RPMI7951 (cell line): ENCODE results near the gene GCDH. TPM values are rescaled to one million over a fixed set of nuclear protein-coding genes. Genes with fewer than 3 reads are reported as not detected.
"Not testable (repeated sequence)": the region's sequence is repeated elsewhere in the genome, so short reads cannot be mapped to it uniquely, and the experiment has no call there.

ENCODE experiments used
- DNase-seq: peaks from one replicate; pipeline ENCODE4 v3.0.0-alpha.2; 2012; ENCODE audit warnings: low read depth
- total RNA-seq: library from RNA; depleted of rRNA; stranded (reverse); fragments of >200 nt; shearing (Covaris generic); gene quantifications from 2 replicates; pipeline ENCODE4 v1.2.3, GENCODE V29; 2014

GCDH gene
- total RNA-seq, 1 experiment from 2014 or later, result 29.1 TPM

DNA sequence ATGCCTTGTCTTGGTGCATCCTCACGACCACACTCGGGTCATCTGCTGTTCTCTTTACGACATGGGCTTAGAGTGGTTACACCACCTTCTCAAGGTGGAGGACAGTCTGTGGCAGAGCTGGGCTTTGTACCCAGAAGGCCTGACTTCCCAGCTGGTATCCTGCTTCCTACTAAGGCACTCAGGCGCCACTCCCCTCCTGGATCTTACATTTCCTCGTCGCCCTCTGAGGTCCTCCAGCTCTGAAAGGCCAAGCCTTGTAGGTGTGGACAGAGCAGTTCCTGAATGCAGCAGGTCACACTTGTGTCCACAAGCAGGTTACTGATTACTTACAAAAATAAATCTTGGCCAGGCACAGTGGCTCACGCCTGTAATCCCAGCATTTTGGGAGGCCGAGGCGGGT lies 16.2 kb downstream of the GCDH start:
- no peak for DNase-seq

DNA sequence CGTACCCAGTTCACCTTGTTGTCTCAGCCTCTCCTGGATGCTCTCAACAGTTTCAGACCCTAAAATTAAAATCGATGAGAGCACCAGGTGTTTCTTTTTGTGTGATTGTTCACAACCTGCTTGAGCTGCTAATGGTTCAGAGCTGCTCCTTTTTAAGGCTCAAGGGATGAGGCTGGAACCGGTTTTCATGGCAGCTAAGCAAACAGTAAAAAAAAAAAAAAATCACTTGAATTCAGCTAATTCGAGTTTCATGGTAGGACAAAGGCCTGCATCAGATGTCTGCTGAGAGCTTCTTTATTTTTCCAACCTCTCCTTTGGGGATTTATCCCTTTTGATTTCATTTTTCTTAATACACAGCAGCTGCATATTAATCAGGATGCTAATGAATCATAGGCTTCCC lies 21.6 kb downstream of the GCDH start:
- DNase-seq, result no peak

DNA sequence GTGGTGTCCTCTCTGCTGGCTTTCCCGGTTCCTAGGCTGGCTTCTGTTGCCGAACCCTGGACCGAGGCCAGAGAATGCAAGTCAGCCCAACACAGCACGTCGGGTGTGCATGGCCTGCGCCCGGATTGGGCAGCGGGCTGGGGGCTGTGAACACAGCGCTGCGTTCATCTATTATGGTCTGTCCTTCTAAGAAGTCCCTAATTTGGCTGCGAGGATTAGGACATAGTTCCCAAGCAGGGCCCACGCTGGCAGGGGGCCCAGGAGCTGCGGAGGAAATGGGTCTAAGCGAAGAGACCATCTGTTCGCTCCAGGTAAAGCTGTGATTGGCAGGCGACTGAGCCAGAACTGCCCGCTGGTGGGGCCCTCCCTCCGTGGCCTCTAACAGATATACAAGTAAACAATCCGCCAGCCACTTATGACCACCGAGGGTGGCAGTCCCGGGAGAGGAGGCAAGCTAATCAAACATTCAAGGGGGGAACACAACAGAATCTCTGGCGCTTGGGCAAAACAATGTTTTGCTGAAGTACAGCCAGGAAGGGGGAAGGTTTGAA lies 22.1 kb downstream of the GCDH start:
- DNase-seq, result peak; percentile 31

DNA sequence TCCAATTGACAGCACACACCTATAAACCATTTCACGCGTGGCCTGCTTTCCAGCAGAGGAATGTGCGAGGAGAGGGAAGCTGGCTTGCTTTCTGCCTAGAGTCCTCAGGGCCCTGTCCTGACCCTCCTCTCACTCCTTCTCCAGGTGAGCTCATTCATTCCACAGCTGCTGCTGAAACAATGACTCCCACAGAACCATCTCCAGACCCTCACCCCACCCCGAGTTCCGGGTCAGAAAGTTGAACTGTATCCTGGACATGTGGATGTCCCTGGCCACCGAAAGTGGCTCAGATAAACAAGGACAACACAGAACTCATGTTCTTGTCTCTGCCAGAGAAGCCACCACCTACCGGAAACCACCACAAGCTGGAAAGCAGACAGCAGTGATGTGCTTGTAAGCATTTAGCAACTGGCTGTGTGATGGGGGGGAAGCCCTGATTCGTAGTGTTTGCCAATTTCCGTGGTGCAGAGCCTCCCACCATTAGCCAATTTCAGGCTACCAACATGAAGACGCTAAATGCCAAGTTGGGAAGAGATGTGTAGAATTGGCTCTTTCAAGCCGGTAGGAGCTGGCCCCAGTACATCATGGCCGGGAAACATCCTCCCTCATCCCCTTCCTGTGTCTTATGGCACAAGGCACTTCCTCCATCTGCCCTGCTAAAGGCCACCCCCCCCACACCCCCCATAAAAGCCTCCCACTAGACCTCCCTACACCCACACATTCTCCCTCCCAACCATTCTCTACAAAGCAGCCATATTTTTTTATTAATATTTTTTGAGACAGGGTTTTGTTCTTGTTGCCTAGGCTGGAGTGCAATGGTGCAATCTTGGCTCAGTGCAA lies 23.1 kb downstream of the GCDH start:
- no peak for DNase-seq

- DNase-seq, result not testable (repeated sequence)
These were observed 24.9 kb downstream of the GCDH start for GRCh38 chr19:12915860-12916259.

- DNase-seq, result no peak
These were observed 27.3 kb downstream of the GCDH start for GRCh38 chr19:12918253-12918652.

DNA sequence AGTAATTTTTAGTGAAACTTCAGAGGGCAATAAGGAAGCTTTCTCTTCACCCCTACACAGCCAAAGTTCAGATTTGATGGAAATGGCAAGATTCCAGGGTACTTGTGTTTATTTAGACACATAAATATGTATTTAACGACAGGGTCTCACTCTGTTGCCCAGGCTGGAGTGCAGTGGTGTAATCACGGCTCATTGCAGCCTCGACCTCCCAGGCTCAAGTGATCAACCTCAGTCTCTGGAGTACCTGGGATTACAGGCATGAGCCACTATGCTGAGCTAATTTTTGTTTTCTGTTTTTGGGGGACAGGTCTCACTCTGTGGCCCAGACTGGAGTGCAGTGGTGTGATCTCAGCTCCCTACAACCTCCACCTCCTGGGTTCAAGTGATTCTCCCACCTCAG lies 30.1 kb downstream of the GCDH start:
- no peak for DNase-seq

GRCh38 chr19:12922959-12923358 lies 32.0 kb downstream of the GCDH start:
- no peak for DNase-seq

DNA sequence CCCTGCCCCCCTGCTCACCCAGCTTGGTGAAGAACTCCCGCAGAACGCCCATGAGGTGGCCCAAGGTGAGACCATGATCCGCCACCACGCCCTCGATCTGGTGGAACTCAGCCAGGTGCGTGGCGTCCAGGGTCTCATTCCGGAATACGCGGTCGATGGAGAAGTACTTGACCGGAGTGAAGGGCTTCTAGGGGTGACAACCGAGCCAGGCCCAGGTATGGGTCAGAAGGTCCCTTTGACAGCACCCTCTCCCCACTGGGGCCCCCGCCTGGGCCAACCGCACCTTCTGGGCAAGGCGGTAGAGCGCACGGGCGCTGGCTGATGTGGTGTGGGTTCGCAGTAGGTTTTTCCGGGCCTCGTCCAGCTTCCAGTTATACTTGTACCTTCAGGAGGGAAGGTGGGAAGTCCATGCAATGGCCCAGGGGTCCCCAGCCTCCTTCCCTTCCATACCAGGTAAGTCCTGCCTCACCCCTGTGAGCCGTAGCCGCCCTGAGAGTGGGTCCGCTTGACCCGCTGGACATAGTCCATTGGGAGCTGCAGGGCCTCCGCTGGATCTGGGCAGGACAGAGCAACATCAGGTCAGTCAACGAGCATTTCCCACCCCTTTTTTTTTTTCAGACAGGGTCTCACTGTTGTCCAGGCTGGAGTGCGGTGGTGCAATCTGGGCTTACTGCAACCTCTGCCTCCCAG lies 33.8 kb downstream of the GCDH start:
- DNase-seq, result no peak

DNA sequence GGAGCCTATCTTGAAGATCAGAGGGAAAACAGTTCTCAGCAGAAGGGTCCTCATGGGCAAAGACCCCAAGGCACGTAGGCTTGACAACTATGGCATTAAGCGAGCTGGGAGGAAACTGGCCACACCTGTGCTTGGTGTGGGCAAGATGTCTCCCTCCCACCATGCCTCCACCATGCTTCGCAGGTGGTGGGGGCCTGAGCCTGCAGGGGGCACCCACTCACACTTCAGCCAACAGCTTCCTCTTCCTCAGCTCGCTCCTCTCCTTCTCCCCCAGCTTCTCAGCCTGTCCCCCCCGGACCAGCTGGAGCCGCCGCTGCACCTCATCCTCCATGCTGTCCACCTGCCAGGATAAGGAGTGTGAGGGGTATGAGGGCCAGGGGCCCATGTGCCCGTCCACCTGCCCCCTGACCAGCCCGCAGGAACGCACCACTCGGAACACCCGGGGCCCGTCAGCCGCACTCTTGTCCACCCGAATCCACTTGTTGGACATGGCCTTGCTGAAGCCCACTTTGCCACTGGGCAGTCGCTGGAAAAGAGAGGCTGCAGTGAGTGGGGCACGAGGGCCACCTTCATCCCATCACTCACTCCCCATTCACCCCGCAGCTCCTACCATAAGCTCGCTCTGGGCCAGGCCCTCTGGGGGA lies 39.2 kb downstream of the GCDH start:
- no peak for DNase-seq

- DNase-seq, result no peak
These were observed 41.7 kb downstream of the GCDH start for GRCh38 chr19:12932392-12933286.

DNA sequence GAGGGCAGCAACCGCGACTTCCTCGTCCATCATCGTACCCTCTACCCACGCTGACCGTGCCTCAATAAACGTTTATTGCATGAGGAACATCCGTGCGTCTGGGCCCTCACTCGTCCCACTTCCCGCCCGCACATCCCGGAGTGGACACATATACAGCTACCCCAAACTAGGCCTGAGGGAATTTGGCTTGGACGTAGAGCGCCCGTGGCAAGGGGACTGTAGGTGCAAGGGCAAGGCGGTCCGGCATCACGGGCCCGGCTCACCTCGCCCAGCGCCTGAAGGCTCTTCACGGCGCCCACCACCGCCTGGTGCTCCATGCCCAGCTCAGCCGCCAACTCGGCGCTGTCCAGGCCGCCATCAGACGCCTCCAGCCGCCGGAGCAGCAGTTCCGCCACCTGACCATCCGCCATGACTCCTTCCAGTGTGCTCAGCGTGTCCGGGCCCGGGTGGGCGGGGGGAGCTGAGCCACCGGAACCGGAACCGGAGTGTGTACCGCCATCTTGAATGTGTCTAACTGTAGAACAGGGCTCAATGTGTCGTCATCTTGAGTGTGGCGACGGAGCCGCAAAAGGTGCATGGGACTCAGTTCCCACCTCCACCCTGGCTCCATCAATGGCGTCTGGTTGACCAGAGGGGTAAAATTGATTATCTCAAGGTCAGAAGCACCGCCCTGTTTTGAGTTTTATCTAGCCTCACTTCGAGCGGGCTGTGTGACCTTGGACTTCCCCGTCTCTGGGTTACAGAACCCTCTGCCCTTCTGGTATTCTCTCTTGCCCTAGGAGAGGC lies 42.5 kb downstream of the GCDH start, which contains the start of gene FARSA:
TSS of gene FARSA (minus strand) at position 425 of the 786 bp plus-strand sequence. CDS start at position 410, 15 bp downstream.
- peak; percentile 87 for DNase-seq

DNA sequence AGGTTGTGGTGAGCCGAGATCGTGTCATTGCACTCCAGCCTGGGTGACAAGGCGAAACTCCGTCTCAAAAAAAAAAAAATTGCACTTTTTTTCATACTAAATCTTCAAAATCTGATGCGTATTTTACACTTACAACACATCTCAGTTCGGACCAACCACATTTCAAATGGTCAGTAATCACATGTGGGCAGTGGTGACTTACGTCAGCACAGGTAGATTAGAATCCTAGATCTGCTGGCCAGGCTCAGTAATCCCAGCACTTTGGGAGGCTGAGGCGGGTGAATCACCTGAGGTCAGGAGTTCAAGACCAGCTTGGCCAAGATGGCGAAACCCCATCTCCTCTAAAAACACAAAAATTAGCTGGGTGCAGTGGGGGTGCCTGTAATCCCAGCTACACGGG lies 44.1 kb downstream of the GCDH start:
- DNase-seq, result no peak

DNA sequence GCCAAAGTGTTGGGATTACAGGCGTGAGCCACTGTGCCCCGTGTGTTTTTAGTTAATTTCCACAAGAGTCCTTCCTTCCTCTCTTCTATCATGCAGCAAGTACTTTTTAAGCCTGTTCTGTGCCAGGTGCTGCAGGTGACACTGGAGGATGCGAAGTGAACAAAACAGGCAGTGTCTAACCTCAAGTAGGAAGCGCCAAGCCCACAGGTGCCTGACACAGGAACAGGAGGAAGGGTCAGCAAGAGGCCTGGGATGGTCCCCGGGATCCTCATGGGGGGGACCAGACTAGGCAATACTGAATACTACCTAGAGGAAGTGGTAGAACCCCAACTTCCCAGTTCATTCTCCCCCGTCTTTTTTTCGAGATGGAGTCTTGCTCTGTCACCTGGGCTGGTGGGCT lies 45.6 kb downstream of the GCDH start:
- no peak for DNase-seq

GRCh38 chr19:12937093-12937926 lies 46.4 kb downstream of the GCDH start:
- DNase-seq, result peak; percentile 48

- DNase-seq, result peak; percentile 100
These were observed 47.2 kb downstream of the GCDH start, which contains the start of gene CALR for GRCh38 chr19:12937927-12938778. CALR (plus strand) TSS chr19:12938609; CDS start chr19:12938680, 71 bp downstream.

- peak; percentile 39 for DNase-seq
These were observed 48.0 kb downstream of the GCDH start for GRCh38 chr19:12938779-12939601.
